ENCODE data around the gene EFR3B. TPM values are rescaled to one million over a fixed set of nuclear protein-coding genes. Genes with fewer than 3 reads are reported as not detected.

The EFR3B gene
- total RNA-seq, 1 experiment from 2014 or later, result 0.09 TPM

- POLR2A ChIA-PET, result no interaction called here
- TF ChIP-seq CTCF (IDR thresholded peaks at IDR 0.05; ENCODE audit: unreplicated experiment), result no peak
- no TSS peak for BruUV-seq (replicated peaks)
- intact Hi-C loops (cut with micrococcal nuclease), result no loop called here
- no peak for DNase-seq (ENCODE audit: unreplicated experiment)
- Mint-ChIP-seq H3K9me3 (ENCODE audit: unreplicated experiment) (no peaks in the 10 kb centered on the region), H3K4me3 (ENCODE audit: unreplicated experiment) (no peak overlapping the region), H3K27ac (ENCODE audit: low read depth, unreplicated experiment) (no peak overlapping the region), H3K27me3 (ENCODE audit: insufficient read depth, unreplicated experiment) (peaks cover 12% of the 10 kb centered on the region), H3K36me3 (ENCODE audit: insufficient read depth, unreplicated experiment) (no peaks in the 10 kb centered on the region), H3K4me1 (ENCODE audit: insufficient read depth, unreplicated experiment) (no peaks in the 10 kb centered on the region)
- CTCF ChIA-PET, result interaction anchor here (1.2 to 2.7 kb wide), 2 partner anchors 141 to 706 kb away, joined by 3 to 10 read pairs; no protein-coding TSS in a partner anchor
Measured at GRCh38 chr2:25115902-25116301, 74.0 kb downstream of the EFR3B start.

DNA sequence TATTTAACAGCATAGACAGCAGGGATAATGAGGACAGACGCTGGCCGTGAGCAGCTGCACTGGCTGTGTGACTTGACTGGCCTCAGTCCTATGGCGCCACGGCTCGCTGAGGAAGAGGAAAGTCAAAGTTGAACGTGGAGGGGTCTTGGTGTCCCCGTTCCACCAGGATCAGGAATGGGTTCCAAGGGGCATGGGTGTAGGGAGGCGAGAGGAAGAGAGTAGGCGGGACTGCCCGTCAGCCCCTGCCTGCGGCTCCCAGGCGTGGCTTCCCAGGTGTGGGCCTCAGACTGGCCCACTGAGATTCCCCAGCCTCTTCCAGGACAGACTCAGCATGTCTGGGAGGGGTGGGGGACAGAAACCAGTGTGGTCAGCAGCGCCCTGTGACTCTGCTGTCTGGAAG is 75.1 kb downstream of the EFR3B start:
- POLR2A ChIA-PET, result no interaction called here
- Mint-ChIP-seq H3K4me3 (ENCODE audit: unreplicated experiment) (no peak overlapping the region), H3K4me1 (ENCODE audit: insufficient read depth, unreplicated experiment) (no peaks in the 10 kb centered on the region), H3K27ac (ENCODE audit: low read depth, unreplicated experiment) (no peak overlapping the region), H3K27me3 (ENCODE audit: insufficient read depth, unreplicated experiment) (peaks cover 13% of the 10 kb centered on the region), H3K9me3 (ENCODE audit: unreplicated experiment) (no peaks in the 10 kb centered on the region), H3K36me3 (ENCODE audit: insufficient read depth, unreplicated experiment) (no peaks in the 10 kb centered on the region)
- intact Hi-C loops (cut with micrococcal nuclease), result no loop called here
- TF ChIP-seq CTCF (IDR thresholded peaks at IDR 0.05; ENCODE audit: unreplicated experiment), result no peak
- CTCF ChIA-PET, result no interaction called here
- DNase-seq (ENCODE audit: unreplicated experiment), result no peak
- no TSS peak for BruUV-seq (replicated peaks)

DNA sequence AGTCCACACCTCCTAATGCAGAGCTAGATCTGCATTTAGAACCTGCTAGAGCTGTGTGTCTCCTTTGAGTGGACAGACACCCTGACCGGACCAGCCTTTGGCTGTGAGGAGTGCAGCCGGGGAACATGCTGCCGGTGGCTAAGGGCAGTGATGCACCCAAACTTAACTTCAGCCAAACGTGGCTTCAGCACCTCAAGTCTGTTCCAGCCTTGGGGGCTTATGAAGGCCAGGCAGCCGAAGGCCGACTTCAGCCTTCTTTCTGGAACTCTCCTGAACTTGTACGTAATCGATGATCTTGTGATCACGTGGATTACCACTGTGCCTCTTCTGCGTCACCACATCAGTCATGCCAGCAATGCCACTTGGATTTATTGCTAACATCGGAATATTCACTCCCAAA is 77.4 kb downstream of the EFR3B start:
- CTCF ChIA-PET, result interaction anchor here (0.6 to 2.8 kb wide), 3 partner anchors 10 to 559 kb away, joined by 3 to 9 read pairs (median 7); no protein-coding TSS in a partner anchor
- H3K4me1 Mint-ChIP-seq (ENCODE audit: insufficient read depth, unreplicated experiment), result no peaks in the 10 kb centered on the region
- POLR2A ChIA-PET, result interaction anchor here (0.9 kb wide), 1 partner anchor 146 kb away, joined by 3 read pairs; no protein-coding TSS in a partner anchor

GRCh38 chr2:25122367-25122766 is 80.5 kb downstream of the EFR3B start:
- H3K27me3 Mint-ChIP-seq (ENCODE audit: insufficient read depth, unreplicated experiment), result peaks cover 25% of the 10 kb centered on the region
- CTCF ChIA-PET, result interaction anchor here (0.8 to 1.7 kb wide), 2 partner anchors 31 to 147 kb away, joined by 4 to 6 read pairs; no protein-coding TSS in a partner anchor
- intact Hi-C loops (cut with micrococcal nuclease), result no loop called here
- H3K4me3 Mint-ChIP-seq (ENCODE audit: unreplicated experiment), result no peak overlapping the region
- TF ChIP-seq CTCF (IDR thresholded peaks at IDR 0.05; ENCODE audit: unreplicated experiment), result no peak
- H3K4me1 Mint-ChIP-seq (ENCODE audit: insufficient read depth, unreplicated experiment), result no peaks in the 10 kb centered on the region
- H3K9me3 Mint-ChIP-seq (ENCODE audit: unreplicated experiment), result no peaks in the 10 kb centered on the region
- POLR2A ChIA-PET, result no interaction called here
- DNase-seq (ENCODE audit: unreplicated experiment), result no peak
- no TSS peak for BruUV-seq (replicated peaks)
- H3K36me3 Mint-ChIP-seq (ENCODE audit: insufficient read depth, unreplicated experiment), result no peaks in the 10 kb centered on the region
- H3K27ac Mint-ChIP-seq (ENCODE audit: low read depth, unreplicated experiment), result no peak overlapping the region

More for the DNA sequence above, 77.4 kb downstream of the EFR3B start:
- H3K27ac Mint-ChIP-seq (ENCODE audit: low read depth, unreplicated experiment), result no peak overlapping the region
- intact Hi-C loops (cut with micrococcal nuclease), result no loop called here
- no peaks in the 10 kb centered on the region for H3K9me3 Mint-ChIP-seq (ENCODE audit: unreplicated experiment)
- H3K36me3 Mint-ChIP-seq (ENCODE audit: insufficient read depth, unreplicated experiment), result no peaks in the 10 kb centered on the region
- H3K4me3 Mint-ChIP-seq (ENCODE audit: unreplicated experiment), result no peak overlapping the region
- no TSS peak for BruUV-seq (replicated peaks)
- no peak for DNase-seq (ENCODE audit: unreplicated experiment)
- no peak for TF ChIP-seq CTCF (IDR thresholded peaks at IDR 0.05; ENCODE audit: unreplicated experiment)
- H3K27me3 Mint-ChIP-seq (ENCODE audit: insufficient read depth, unreplicated experiment), result peaks cover 25% of the 10 kb centered on the region

Data from MCF 10A (cell line).